Measurements from ENCODE around the gene DSG1. TPM values are rescaled to one million over a fixed set of nuclear protein-coding genes. Genes with fewer than 3 reads are reported as not detected.

The DSG1 gene
- polyA plus RNA-seq, 1 donor from 2014 or later, result not detected

DNA sequence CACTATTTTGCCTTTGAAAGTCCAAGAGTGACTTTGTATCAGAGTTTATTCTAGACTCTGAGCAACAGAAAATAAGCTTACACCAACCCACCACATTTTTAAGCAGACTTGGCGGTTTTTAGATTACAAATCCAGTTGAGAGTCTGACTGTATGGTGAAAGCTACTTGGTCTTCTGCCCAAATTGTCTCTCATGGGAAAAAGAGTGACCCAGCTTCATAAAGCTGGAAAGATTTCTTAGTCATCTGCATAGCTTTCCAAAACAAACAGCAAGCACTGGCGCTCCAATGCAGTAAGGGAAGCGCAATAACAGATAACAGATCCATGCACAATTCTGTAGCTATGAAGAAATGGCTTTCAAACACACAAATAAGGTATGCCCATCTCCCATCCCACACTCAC, 7.1 kb downstream of the DSG1 start:
- H4K20me1 ChIP-seq (ENCODE audit: insufficient read depth), result no peaks in the 10 kb centered on the region
- H2AFZ ChIP-seq (ENCODE audit: low read depth, low read length), result no peak overlapping the region
- no peak overlapping the region for H3K27ac ChIP-seq (ENCODE audit: low read length)
- no peaks in the 10 kb centered on the region for H3K27me3 ChIP-seq (ENCODE audit: insufficient read depth, low read depth, low read length)
- H3K79me2 ChIP-seq (replicated peaks; ENCODE audit: insufficient read depth, low read length), result no peaks in the 10 kb centered on the region
- H3F3A ChIP-seq (ENCODE audit: insufficient read depth, low read length, poor library complexity, severe bottlenecking), result no peaks in the 10 kb centered on the region
- no peak overlapping the region for H3K4me2 ChIP-seq (ENCODE audit: low read length)
- no peaks in the 10 kb centered on the region for H3K9me3 ChIP-seq (ENCODE audit: low read length)
- H3K4me3 ChIP-seq (ENCODE audit: low read length), result no peak overlapping the region
- TF ChIP-seq EP300 (conservative IDR thresholded peaks at IDR 0.05; ENCODE audit: poor library complexity, severe bottlenecking), result no peak
- no peak for TF ChIP-seq MXI1 (conservative IDR thresholded peaks at IDR 0.05; ENCODE audit: poor library complexity, severe bottlenecking)
- TF ChIP-seq, protein P1, sequence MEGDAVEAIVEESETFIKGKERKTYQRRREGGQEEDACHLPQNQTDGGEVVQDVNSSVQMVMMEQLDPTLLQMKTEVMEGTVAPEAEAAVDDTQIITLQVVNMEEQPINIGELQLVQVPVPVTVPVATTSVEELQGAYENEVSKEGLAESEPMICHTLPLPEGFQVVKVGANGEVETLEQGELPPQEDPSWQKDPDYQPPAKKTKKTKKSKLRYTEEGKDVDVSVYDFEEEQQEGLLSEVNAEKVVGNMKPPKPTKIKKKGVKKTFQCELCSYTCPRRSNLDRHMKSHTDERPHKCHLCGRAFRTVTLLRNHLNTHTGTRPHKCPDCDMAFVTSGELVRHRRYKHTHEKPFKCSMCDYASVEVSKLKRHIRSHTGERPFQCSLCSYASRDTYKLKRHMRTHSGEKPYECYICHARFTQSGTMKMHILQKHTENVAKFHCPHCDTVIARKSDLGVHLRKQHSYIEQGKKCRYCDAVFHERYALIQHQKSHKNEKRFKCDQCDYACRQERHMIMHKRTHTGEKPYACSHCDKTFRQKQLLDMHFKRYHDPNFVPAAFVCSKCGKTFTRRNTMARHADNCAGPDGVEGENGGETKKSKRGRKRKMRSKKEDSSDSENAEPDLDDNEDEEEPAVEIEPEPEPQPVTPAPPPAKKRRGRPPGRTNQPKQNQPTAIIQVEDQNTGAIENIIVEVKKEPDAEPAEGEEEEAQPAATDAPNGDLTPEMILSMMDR (IDR thresholded peaks at IDR 0.05; ENCODE audit: poor library complexity, severe bottlenecking), result no peak
- no peak for TF ChIP-seq TAF1 (IDR thresholded peaks at IDR 0.05; ENCODE audit: low read depth)
- TF ChIP-seq RAD21 (conservative IDR thresholded peaks at IDR 0.05), result no peak
- TF ChIP-seq, protein P2, sequence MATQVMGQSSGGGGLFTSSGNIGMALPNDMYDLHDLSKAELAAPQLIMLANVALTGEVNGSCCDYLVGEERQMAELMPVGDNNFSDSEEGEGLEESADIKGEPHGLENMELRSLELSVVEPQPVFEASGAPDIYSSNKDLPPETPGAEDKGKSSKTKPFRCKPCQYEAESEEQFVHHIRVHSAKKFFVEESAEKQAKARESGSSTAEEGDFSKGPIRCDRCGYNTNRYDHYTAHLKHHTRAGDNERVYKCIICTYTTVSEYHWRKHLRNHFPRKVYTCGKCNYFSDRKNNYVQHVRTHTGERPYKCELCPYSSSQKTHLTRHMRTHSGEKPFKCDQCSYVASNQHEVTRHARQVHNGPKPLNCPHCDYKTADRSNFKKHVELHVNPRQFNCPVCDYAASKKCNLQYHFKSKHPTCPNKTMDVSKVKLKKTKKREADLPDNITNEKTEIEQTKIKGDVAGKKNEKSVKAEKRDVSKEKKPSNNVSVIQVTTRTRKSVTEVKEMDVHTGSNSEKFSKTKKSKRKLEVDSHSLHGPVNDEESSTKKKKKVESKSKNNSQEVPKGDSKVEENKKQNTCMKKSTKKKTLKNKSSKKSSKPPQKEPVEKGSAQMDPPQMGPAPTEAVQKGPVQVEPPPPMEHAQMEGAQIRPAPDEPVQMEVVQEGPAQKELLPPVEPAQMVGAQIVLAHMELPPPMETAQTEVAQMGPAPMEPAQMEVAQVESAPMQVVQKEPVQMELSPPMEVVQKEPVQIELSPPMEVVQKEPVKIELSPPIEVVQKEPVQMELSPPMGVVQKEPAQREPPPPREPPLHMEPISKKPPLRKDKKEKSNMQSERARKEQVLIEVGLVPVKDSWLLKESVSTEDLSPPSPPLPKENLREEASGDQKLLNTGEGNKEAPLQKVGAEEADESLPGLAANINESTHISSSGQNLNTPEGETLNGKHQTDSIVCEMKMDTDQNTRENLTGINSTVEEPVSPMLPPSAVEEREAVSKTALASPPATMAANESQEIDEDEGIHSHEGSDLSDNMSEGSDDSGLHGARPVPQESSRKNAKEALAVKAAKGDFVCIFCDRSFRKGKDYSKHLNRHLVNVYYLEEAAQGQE (IDR thresholded peaks at IDR 0.05; ENCODE audit: borderline replicate concordance), result no peak
- no peak for TF ChIP-seq POLR2AphosphoS5 (IDR thresholded peaks at IDR 0.05)
- no peak for TF ChIP-seq EZH2 (IDR thresholded peaks at IDR 0.05; ENCODE audit: borderline replicate concordance, insufficient read depth, low read length, poor library complexity, severe bottlenecking)
- no peaks in the 10 kb centered on the region for H3K9me2 ChIP-seq (ENCODE audit: insufficient read depth, low read length)
- H3K9ac ChIP-seq (ENCODE audit: low read length), result no peak overlapping the region
- no peaks in the 10 kb centered on the region for H3K36me3 ChIP-seq (ENCODE audit: insufficient read depth, low read length)

DNA sequence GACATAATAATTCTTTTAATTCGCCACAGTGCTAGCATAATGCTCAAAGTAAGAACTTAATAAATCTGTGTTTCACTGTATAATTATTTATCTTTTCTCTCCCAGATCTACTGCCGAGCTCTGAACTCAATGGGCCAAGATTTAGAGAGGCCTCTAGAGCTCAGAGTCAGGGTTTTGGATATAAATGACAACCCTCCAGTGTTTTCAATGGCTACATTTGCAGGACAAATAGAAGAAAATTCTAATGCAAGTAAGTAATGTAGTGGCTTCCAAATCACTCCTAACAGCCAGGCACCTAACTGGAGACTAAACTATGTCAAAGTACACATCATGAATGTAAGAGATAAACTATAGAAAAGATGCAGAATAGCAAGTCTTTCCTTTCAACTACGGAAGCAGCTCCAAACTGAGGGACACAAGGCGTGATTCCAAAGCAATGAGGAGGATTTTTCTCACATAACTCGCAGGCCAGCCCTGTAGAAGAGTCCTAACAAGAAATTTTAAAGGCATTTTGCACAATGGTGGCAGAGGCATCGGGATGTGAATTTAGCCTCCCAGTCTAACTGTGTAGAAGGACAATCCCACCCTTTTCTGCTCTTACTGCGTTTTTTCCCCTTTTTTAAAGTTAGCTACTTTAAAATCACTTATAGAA, 12.0 kb downstream of the DSG1 start:
- TF ChIP-seq MXI1 (conservative IDR thresholded peaks at IDR 0.05; ENCODE audit: poor library complexity, severe bottlenecking), result no peak
- TF ChIP-seq POLR2AphosphoS5 (IDR thresholded peaks at IDR 0.05), result no peak
- TF ChIP-seq RAD21 (conservative IDR thresholded peaks at IDR 0.05), result no peak
- no peak for TF ChIP-seq EZH2 (IDR thresholded peaks at IDR 0.05; ENCODE audit: borderline replicate concordance, insufficient read depth, low read length, poor library complexity, severe bottlenecking)
- TF ChIP-seq TAF1 (IDR thresholded peaks at IDR 0.05; ENCODE audit: low read depth), result no peak
- no peak for TF ChIP-seq EP300 (conservative IDR thresholded peaks at IDR 0.05; ENCODE audit: poor library complexity, severe bottlenecking)
- TF ChIP-seq, protein P2 (IDR thresholded peaks at IDR 0.05; ENCODE audit: borderline replicate concordance), result no peak
- TF ChIP-seq, protein P1 (IDR thresholded peaks at IDR 0.05; ENCODE audit: poor library complexity, severe bottlenecking), result no peak
- TF ChIP-seq SMC3 (conservative IDR thresholded peaks at IDR 0.05; ENCODE audit: poor library complexity), result no peak
- H3K4me3 ChIP-seq (ENCODE audit: low read length), result no peak overlapping the region
- no peaks in the 10 kb centered on the region for H4K20me1 ChIP-seq (ENCODE audit: insufficient read depth)

More for the DNA sequence above, 12.0 kb downstream of the DSG1 start:
- Histone ChIP-seq H3K9ac (ENCODE audit: low read length) (no peak overlapping the region), H3K9me2 (ENCODE audit: insufficient read depth, low read length) (no peaks in the 10 kb centered on the region), H3K79me2 (replicated peaks; ENCODE audit: insufficient read depth, low read length) (no peaks in the 10 kb centered on the region), H3F3A (ENCODE audit: insufficient read depth, low read length, poor library complexity, severe bottlenecking) (no peaks in the 10 kb centered on the region), H3K36me3 (ENCODE audit: insufficient read depth, low read length) (no peaks in the 10 kb centered on the region), H3K27me3 (ENCODE audit: insufficient read depth, low read depth, low read length) (no peaks in the 10 kb centered on the region), H2AFZ (ENCODE audit: low read depth, low read length) (no peak overlapping the region), H3K4me2 (ENCODE audit: low read length) (no peak overlapping the region), H3K27ac (ENCODE audit: low read length) (no peak overlapping the region), H3K9me3 (ENCODE audit: low read length) (no peaks in the 10 kb centered on the region)
